Astrocyte of the spinal cord (primary cell): ENCODE measurements around the gene PGM3.

ENCODE experiments used
- DNase-seq: peaks from one replicate; pipeline ENCODE4 v3.0.0; 2011; ENCODE audit warnings: low read depth, low spot score
- H3K4me3 ChIP-seq: 2 replicates; pipeline ENCODE4 v1.5.1; 2011; ENCODE audit warnings: low read depth, mild to moderate bottlenecking, low read length, moderate library complexity
- in situ Hi-C: cut with HindIII; loops from 2 replicates; pipeline ENCODE4 v1.10.0; 2017; ENCODE audit warnings: low sequenced_read_pairs
- TF ChIP-seq, protein P1 (sequence below): IDR thresholded peaks from 2 replicates; pipeline ENCODE4 v1.5.1; 2012; ENCODE audit warnings: low read depth, mild to moderate bottlenecking, low read length, inconsistent platforms

The PGM3 gene

GRCh38 chr6:83138758-83139157 is 54.3 kb downstream of the PGM3 start:
- no peak overlapping the region for H3K4me3 ChIP-seq
- TF ChIP-seq, protein P1, sequence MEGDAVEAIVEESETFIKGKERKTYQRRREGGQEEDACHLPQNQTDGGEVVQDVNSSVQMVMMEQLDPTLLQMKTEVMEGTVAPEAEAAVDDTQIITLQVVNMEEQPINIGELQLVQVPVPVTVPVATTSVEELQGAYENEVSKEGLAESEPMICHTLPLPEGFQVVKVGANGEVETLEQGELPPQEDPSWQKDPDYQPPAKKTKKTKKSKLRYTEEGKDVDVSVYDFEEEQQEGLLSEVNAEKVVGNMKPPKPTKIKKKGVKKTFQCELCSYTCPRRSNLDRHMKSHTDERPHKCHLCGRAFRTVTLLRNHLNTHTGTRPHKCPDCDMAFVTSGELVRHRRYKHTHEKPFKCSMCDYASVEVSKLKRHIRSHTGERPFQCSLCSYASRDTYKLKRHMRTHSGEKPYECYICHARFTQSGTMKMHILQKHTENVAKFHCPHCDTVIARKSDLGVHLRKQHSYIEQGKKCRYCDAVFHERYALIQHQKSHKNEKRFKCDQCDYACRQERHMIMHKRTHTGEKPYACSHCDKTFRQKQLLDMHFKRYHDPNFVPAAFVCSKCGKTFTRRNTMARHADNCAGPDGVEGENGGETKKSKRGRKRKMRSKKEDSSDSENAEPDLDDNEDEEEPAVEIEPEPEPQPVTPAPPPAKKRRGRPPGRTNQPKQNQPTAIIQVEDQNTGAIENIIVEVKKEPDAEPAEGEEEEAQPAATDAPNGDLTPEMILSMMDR, result no peak
- in situ Hi-C loops, result no loop called here
- no peak for DNase-seq

DNA sequence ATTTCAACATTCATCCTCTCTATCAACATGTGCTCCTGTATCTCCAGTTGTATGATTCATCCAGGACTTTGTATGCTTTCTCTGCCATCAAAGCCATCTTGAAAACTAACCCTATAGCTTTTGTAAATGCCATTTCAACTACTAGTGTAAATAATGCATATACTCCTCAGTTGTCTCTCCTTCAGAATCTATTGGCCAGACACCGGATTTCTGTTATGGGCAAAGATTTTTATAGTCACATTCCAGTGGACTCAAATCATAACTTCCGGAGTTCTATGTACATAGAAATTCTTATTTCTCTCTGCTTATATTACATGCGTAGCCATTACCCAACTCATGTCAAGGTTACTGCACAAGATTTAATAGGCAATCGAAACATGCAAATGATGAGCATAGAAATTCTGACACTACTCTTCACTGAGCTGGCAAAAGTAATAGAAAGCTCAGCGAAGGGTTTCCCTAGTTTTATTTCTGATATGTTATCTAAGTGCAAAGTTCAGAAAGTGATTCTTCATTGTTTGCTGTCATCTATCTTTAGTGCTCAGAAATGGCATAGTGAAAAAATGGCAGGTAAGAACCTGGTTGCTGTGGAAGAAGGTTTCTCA is 54.8 kb downstream of the PGM3 start:
- TF ChIP-seq, protein P1, result no peak
- in situ Hi-C loops, result no loop called here
- H3K4me3 ChIP-seq, result no peak overlapping the region
- DNase-seq, result no peak

DNA sequence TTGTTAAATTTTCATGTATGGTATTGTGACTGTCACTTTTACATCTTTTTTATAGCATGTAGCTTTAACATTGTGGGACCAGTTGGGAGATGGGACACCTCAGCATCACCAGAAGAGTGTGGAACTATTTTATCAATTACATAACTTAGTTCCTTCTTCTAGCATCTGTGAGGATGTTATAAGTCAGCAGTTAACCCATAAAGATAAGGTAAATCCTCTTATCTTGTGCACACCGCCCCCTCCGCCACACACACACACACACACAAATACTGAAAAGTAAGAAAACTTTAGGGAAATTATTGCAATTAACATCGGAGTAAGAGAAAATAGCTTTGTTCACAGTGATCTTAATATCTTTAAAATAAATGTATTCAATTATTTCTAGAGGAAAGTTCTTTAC is 60.9 kb downstream of the PGM3 start:
- no peak overlapping the region for H3K4me3 ChIP-seq
- DNase-seq, result no peak
- in situ Hi-C loops, result no loop called here
- TF ChIP-seq, protein P1, result no peak

DNA sequence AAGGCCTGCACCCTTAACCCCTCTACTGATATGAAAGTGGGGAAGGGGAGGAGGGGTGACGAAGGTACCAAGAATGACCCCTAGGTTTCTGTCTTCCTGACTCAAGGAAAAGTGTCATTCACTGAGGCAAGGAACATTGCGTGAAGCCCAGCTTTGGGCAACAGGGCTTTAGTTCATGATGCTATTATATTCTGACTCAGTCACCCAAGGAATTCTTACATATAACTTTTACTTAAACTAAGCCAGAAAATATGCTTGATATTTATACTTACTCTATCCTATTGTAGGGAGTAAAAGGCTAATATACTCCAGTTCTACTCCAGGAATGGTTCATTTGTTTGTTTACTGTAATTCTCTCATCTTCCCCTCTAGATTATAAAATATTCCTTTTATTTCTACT is 65.1 kb downstream of the PGM3 start:
- in situ Hi-C loops, result no loop called here
- no peak overlapping the region for H3K4me3 ChIP-seq
- TF ChIP-seq, protein P1, result no peak
- no peak for DNase-seq

DNA sequence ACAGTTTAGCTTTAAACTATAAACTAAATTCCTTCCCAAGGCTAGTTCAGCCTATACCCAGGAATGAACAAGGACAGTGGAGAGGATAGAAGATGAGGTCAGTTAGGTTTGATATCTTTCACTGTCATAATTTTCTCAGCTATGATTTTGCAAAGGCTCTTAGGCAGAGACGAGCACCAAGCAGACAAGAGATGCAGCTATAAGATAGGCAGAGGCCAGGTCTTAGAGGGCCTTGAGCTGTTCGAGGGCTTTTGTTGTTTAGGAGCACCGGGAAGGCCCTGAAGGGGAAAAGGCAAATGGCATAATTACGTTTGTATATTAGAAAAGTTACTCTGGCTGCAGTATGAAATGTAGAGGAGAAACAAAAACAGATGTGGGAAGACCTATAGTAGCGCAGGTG is 65.8 kb downstream of the PGM3 start:
- TF ChIP-seq, protein P1, result no peak
- in situ Hi-C loops, result no loop called here
- DNase-seq, result no peak
- H3K4me3 ChIP-seq, result no peak overlapping the region

- H3K4me3 ChIP-seq, result no peak overlapping the region
- in situ Hi-C loops, result no loop called here
- no peak for DNase-seq
- TF ChIP-seq, protein P1, result no peak
Observed at GRCh38 chr6:83126807-83127206, 66.3 kb downstream of the PGM3 start.

DNA sequence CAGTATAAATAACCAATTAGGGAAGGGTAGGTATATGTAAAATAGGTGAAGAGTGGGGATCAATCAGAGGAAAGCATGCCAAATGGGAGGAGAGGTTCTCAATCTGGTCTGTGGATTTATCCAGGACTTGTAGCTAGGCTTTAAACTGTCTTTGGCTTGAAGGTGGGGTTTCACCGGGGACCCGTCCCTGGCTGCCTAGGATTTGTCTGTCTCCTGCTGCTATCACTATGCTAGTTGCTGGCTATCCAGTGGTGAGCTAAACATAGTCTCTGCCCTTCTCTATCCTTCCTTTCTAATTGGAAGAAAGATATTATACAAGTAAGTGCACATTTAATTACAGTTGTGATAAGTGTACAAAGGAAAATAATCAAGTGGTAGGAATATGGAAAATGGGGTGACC is 66.8 kb downstream of the PGM3 start:
- H3K4me3 ChIP-seq, result no peak overlapping the region
- TF ChIP-seq, protein P1, result no peak
- in situ Hi-C loops, result no loop called here
- DNase-seq, result no peak
